GM12878 (cell line): ENCODE data around the gene ETNK1. TPM values are rescaled to one million over a fixed set of nuclear protein-coding genes. Genes with fewer than 3 reads are reported as not detected.
"Not testable (repeated sequence)": the region's sequence is repeated elsewhere in the genome, so short reads cannot be mapped to it uniquely, and the experiment has no call there.

ENCODE experiments used
- ATAC-seq: fragments of 200-7000 bp; cut with Tn5 transposase; 3 replicates; pipeline ENCODE4 v1.9.1; 2020; ENCODE audit warnings: mild to moderate bottlenecking, moderate library complexity
- BruUV-seq: library from RNA; stranded (reverse); fragments of 400-500 nt; replicated peaks from 2 replicates; lab custom pipeline; 2021; lab: Mats Ljungman, UMichigan
- CTCF ChIA-PET: fragments of 300-600 bp; sonication (Branson Sonifier 250); formaldehyde crosslinking; extraction: SDS; loops from one replicate; lab custom pipeline; 2021; ENCODE audit warnings: inconsistent platforms; lab: Yijun Ruan, JAX
- POLR2A ChIA-PET: fragments of 350-600 bp; formaldehyde crosslinking; extraction: SDS; loops from one replicate; lab custom pipeline; 2021; ENCODE audit warnings: inconsistent platforms; lab: Charles Lee
- RAD21 ChIA-PET: fragments of 300-600 bp; sonication (Branson Sonifier 250); formaldehyde crosslinking; loops from one replicate; lab custom pipeline; 2023; ENCODE audit warnings: antibody characterized with exemption; ENCODE audit not compliant: unreplicated experiment; lab: Charles Lee
- SMC1A ChIA-PET: fragments of 300-600 bp; sonication (Branson Sonifier 250); formaldehyde crosslinking; loops from one replicate; lab custom pipeline; 2023; ENCODE audit not compliant: unreplicated experiment, uncharacterized antibody; lab: Charles Lee
- DNase-seq: peaks from one replicate; pipeline ENCODE4 v3.0.0-alpha.2; 2011; ENCODE audit warnings: low read depth, low spot score
- FAIRE-seq: peaks from 3 replicates; lab custom pipeline; 2011; peaks lifted over from hg19 to GRCh38; lab: Jason Lieb, UNC
- H2AFZ ChIP-seq: 2 replicates; pipeline ENCODE4 v1.6.0; 2011; ENCODE audit warnings: low read depth, low read length, control low read depth; ENCODE audit not compliant: control insufficient read depth
- H3K27ac ChIP-seq: 2 replicates; pipeline ENCODE4 v1.5.1; 2011; ENCODE audit warnings: control low read depth; ENCODE audit not compliant: control insufficient read depth, insufficient read depth
- H3K27me3 ChIP-seq, 2 experiments: replicated peaks in 1 of 2; 2 replicates each; pipeline versions ENCODE4 v1.6.0 to v1.6.1; 2011; ENCODE audit warnings: low read length in 1 of 2; ENCODE audit not compliant: control insufficient read depth in 2 of 2, insufficient read depth in 2 of 2
- H3K36me3 ChIP-seq, 2 experiments: 2 replicates each; pipeline ENCODE4 v1.5.1; 2011; ENCODE audit warnings: low read length in 1 of 2; ENCODE audit not compliant: control insufficient read depth in 2 of 2, insufficient read depth in 2 of 2
- H3K4me1 ChIP-seq: 2 replicates; pipeline ENCODE4 v1.6.1; 2011; ENCODE audit warnings: mild to moderate bottlenecking, low read length, moderate library complexity, mixed read lengths; ENCODE audit not compliant: control insufficient read depth, insufficient read depth
- H3K4me2 ChIP-seq: 2 replicates; pipeline ENCODE4 v1.6.0; 2011; ENCODE audit warnings: control low read depth; ENCODE audit not compliant: control insufficient read depth, insufficient read depth
- H3K4me3 ChIP-seq: fragments of 200-600 bp; sonication (generic); 2 replicates; pipeline ENCODE4 v1.5.1; 2016
- H3K79me2 ChIP-seq: 2 replicates; pipeline ENCODE4 v1.6.0; 2011; ENCODE audit warnings: low read length; ENCODE audit not compliant: control insufficient read depth, insufficient read depth
- H3K9ac ChIP-seq: 2 replicates; pipeline ENCODE4 v1.8.0; 2011; ENCODE audit warnings: low read length, control low read depth, mixed read lengths; ENCODE audit not compliant: control insufficient read depth, insufficient read depth
- H3K9me3 ChIP-seq: replicated peaks from 3 replicates; pipeline ENCODE4 v1.5.1; 2011; ENCODE audit warnings: mild to moderate bottlenecking, low read length; ENCODE audit not compliant: control insufficient read depth, insufficient read depth
- H4K20me1 ChIP-seq: 2 replicates; pipeline ENCODE4 v1.6.0; 2011; ENCODE audit not compliant: control insufficient read depth, insufficient read depth
- BHLHE40 ChIP-seq, 2 experiments: fragments of 450-650 bp in 1 of 2; IDR thresholded peaks; 2 replicates each; pipeline ENCODE4 v1.6.1; 2011 to 2017; ENCODE audit warnings: low read depth in 2 of 2, borderline replicate concordance in 1 of 2, improper control_type of control experiment in 1 of 2, low read length in 1 of 2, mild to moderate bottlenecking in 1 of 2
- CHD4 ChIP-seq: fragments of 200-600 bp; sonication (generic); IDR thresholded peaks from 2 replicates; pipeline ENCODE4 v1.6.1; 2016; ENCODE audit warnings: mild to moderate bottlenecking
- FOXM1 ChIP-seq: IDR thresholded peaks from 2 replicates; pipeline ENCODE4 v1.6.1; 2012; ENCODE audit warnings: low read depth, mild to moderate bottlenecking, inconsistent platforms, low read length, moderate library complexity
- SKIL ChIP-seq: fragments of 450-650 bp; IDR thresholded peaks from 2 replicates; pipeline ENCODE4 v1.6.1; 2017; ENCODE audit warnings: mild to moderate bottlenecking, low read depth, inconsistent platforms; ENCODE audit not compliant: poor library complexity, severe bottlenecking
- ZNF24 ChIP-seq: fragments of 450-650 bp; IDR thresholded peaks from 2 replicates; pipeline ENCODE4 v1.6.1; 2017; ENCODE audit warnings: antibody characterized with exemption, mild to moderate bottlenecking
- WGBS: methylation state at CpG from one replicate; pipeline ENCODE4 v1.1.6; 2016; ENCODE audit warnings: low lambda C conversion rate; ENCODE audit not compliant: insufficient replicate concordance, insufficient coverage; ENCODE audit errors: missing lambda C conversion rate; 5-methylcytosine and 5-hydroxymethylcytosine counted together
- in situ Hi-C: fragments of 300-500 bp; cut with MboI; formaldehyde crosslinking; loops from 9 replicates; pipeline ENCODE4 v1.14.3; 2018; ENCODE audit warnings: mixed read lengths
- intact Hi-C: fragments of 100-400 bp; cut with micrococcal nuclease; formaldehyde crosslinking; loops from one replicate; pipeline ENCODE4 v1.14.2; 2022; ENCODE audit not compliant: unreplicated experiment
- polyA plus RNA-seq, 11 experiments: library from polyadenylated mRNA; depleted of rRNA in 4 of 11; unstranded in 6 of 11; stranded (reverse) in 5 of 11; fragments of >200 nt; fragmentation: Nextera tagmentation in 4 of 11; fragmentation: Illumina TruSeq in 1 of 11; extraction: Ambion mirVana in 4 of 11; extraction: Trizol in 1 of 11; gene quantifications; 1 replicate in 1 of 11; 2 replicates in 10 of 11; pipeline versions ENCODE4 v1.2.1 to v1.2.3, GENCODE V29; 2011 to 2016; ENCODE audit warnings: inconsistent platforms in 2 of 11, missing spikeins in 2 of 11, low read depth in 1 of 11
- total RNA-seq, 4 experiments: library from RNA; depleted of rRNA in 3 of 4; stranded (reverse); fragments of >200 nt in 3 of 4; fragmentation: Illumina TruSeq in 1 of 4; extraction: Trizol in 1 of 4; gene quantifications; 2 replicates each; pipeline versions ENCODE4 v1.2.1 to v1.2.3, GENCODE V29; 2013 to 2021

Gene ETNK1
- total and polyA plus RNA-seq, 10 of the 15 experiments (the other 5 are each of a cell fraction or from before 2014, with no cell fraction given), result 12.3 to 69.4 (median 34.2) TPM

- TF ChIP-seq SKIL (no peak), FOXM1 (no peak), CHD4 (no peak), ZNF24 (no peak), BHLHE40 (IDR thresholded peaks at IDR 0.05; ENCODE audit: borderline replicate concordance in 1 of 2, low read depth in 2 of 2, low read length in 1 of 2) (no peak)
These were observed 75.1 kb downstream of the ETNK1 start (continued) for GRCh38 chr12:22700106-22700505.

GRCh38 chr12:22701216-22701809 is 76.3 kb downstream of the ETNK1 start:
- DNase-seq, intact Hi-C loops, in situ Hi-C loops, H3K9ac ChIP-seq, H3K9me3 ChIP-seq, H3K79me2 ChIP-seq, H3K4me2 ChIP-seq, POLR2A ChIA-PET, FAIRE-seq, ATAC-seq, BruUV-seq, H3K4me1 ChIP-seq, H3K27me3 ChIP-seq, H4K20me1 ChIP-seq, H3K36me3 ChIP-seq, H2AFZ ChIP-seq, H3K4me3 ChIP-seq, H3K27ac ChIP-seq: not testable (repeated sequence)
- ChIA-PET CTCF (interaction anchor here (0.9 to 8.6 kb wide), 2 partner anchors 15 to 32 kb away, joined by 3 to 53 read pairs; no protein-coding TSS in a partner anchor), RAD21 (interaction anchor here (1.4 kb wide), 1 partner anchor 17 kb away, joined by 4 read pairs; no protein-coding TSS in a partner anchor), SMC1A (interaction anchor here (1.7 kb wide), 1 partner anchor 17 kb away, joined by 4 read pairs; no protein-coding TSS in a partner anchor)
- WGBS, result 78% methylated on average over 6 of the region's 7 CpGs
